Mesodermal cell (in vitro differentiated cells): ENCODE results near the gene GNAO1.

Experiments used
- H3K27ac ChIP-seq: 2 replicates; pipeline ENCODE4 v1.7.0; 2013; ENCODE audit warnings: mild to moderate bottlenecking, low read depth, low read length, moderate library complexity; ENCODE audit not compliant: severe bottlenecking
- H3K36me3 ChIP-seq: 2 replicates; pipeline ENCODE4 v1.7.1; 2013; ENCODE audit warnings: mild to moderate bottlenecking, low read length, moderate library complexity; ENCODE audit not compliant: control insufficient read depth, insufficient read depth
- H3K4me1 ChIP-seq: one replicate; pipeline ENCODE4 v1.7.1; 2013; ENCODE audit warnings: mild to moderate bottlenecking, low read length; ENCODE audit not compliant: insufficient read depth, control insufficient read depth, poor library complexity, severe bottlenecking
- H3K4me3 ChIP-seq: 2 replicates; pipeline ENCODE4 v1.7.0; 2013; ENCODE audit warnings: low read length, control low read depth, mild to moderate bottlenecking; ENCODE audit not compliant: insufficient read depth, poor library complexity, severe bottlenecking; ENCODE audit errors: extremely low read depth
- H3K9me3 ChIP-seq: 2 replicates; pipeline ENCODE4 v1.7.1; 2013; ENCODE audit warnings: mild to moderate bottlenecking, low read length, moderate library complexity; ENCODE audit not compliant: control insufficient read depth
- WGBS, 2 experiments: methylation state at CpG; one replicate each; pipeline ENCODE4 v1.1.5; 2013; ENCODE audit warnings: missing lambda C conversion rate in 2 of 2; ENCODE audit not compliant: insufficient coverage in 2 of 2; 5-methylcytosine and 5-hydroxymethylcytosine counted together

GNAO1 gene

GRCh38 chr16:56331915-56332314 lies 140.6 kb downstream of the GNAO1 start:
- no peaks in the 10 kb centered on the region for H3K9me3 ChIP-seq
- H3K4me1 ChIP-seq = no peaks in the 10 kb centered on the region
- no peaks in the 10 kb centered on the region for H3K36me3 ChIP-seq
- no peak overlapping the region for H3K4me3 ChIP-seq
- 84 to 87% methylated on average over 7 to 8 of the region's 8 CpGs for WGBS, 2 experiments
- no peak overlapping the region for H3K27ac ChIP-seq

GRCh38 chr16:56332464-56333079 lies 141.3 kb downstream of the GNAO1 start:
- Histone ChIP-seq H3K36me3 (no peaks in the 10 kb centered on the region), H3K4me1 (no peaks in the 10 kb centered on the region), H3K9me3 (no peaks in the 10 kb centered on the region), H3K27ac (no peak overlapping the region), H3K4me3 (no peak overlapping the region)
- WGBS, 2 experiments = 53 to 66% methylated on average over 5 to 10 of the region's 16 CpGs

- no peaks in the 10 kb centered on the region for H3K9me3 ChIP-seq
- no peak overlapping the region for H3K4me3 ChIP-seq
- H3K4me1 ChIP-seq = no peaks in the 10 kb centered on the region
- WGBS, 2 experiments = 89 to 92% methylated on average over 9 of the region's 9 CpGs
- no peaks in the 10 kb centered on the region for H3K36me3 ChIP-seq
- H3K27ac ChIP-seq = no peak overlapping the region
These were observed 143.5 kb downstream of the GNAO1 start for GRCh38 chr16:56334761-56335160.

GRCh38 chr16:56336071-56336688 lies 144.9 kb downstream of the GNAO1 start:
- WGBS, 2 experiments = 94 to 95% methylated on average over 5 to 8 of the region's 8 CpGs

GRCh38 chr16:56336711-56337110 lies 145.4 kb downstream of the GNAO1 start:
- H3K9me3 ChIP-seq = no peaks in the 10 kb centered on the region
- H3K27ac ChIP-seq = no peak overlapping the region
- H3K4me3 ChIP-seq = no peak overlapping the region
- WGBS, 2 experiments = 94% methylated on average over 20 to 21 of the region's 21 CpGs
- H3K36me3 ChIP-seq = no peaks in the 10 kb centered on the region
- H3K4me1 ChIP-seq = no peaks in the 10 kb centered on the region

More at GRCh38 chr16:56336071-56336688, 144.9 kb downstream of the GNAO1 start:
- Histone ChIP-seq H3K36me3 (no peaks in the 10 kb centered on the region), H3K4me1 (no peaks in the 10 kb centered on the region), H3K4me3 (no peak overlapping the region), H3K27ac (no peak overlapping the region), H3K9me3 (no peaks in the 10 kb centered on the region)

GRCh38 chr16:56337131-56337857 lies 146.0 kb downstream of the GNAO1 start:
- WGBS, 2 experiments = 90 to 91% methylated on average over 9 to 10 of the region's 11 CpGs
- no peak overlapping the region for H3K27ac ChIP-seq
- H3K4me3 ChIP-seq = no peak overlapping the region
- H3K36me3 ChIP-seq = no peaks in the 10 kb centered on the region
- H3K9me3 ChIP-seq = no peaks in the 10 kb centered on the region
- H3K4me1 ChIP-seq = no peaks in the 10 kb centered on the region

GRCh38 chr16:56337858-56338325 lies 146.6 kb downstream of the GNAO1 start:
- 95 to 100% methylated on average over 2 to 4 of the region's 11 CpGs for WGBS, 2 experiments
- Histone ChIP-seq H3K4me1 (no peaks in the 10 kb centered on the region), H3K27ac (no peak overlapping the region), H3K4me3 (no peak overlapping the region), H3K9me3 (no peaks in the 10 kb centered on the region), H3K36me3 (no peaks in the 10 kb centered on the region)

- no peaks in the 10 kb centered on the region for H3K4me1 ChIP-seq
- no peak overlapping the region for H3K4me3 ChIP-seq
- no peaks in the 10 kb centered on the region for H3K36me3 ChIP-seq
- 95 to 96% methylated on average over 14 to 15 of the region's 17 CpGs for WGBS, 2 experiments
- H3K27ac ChIP-seq = no peak overlapping the region
- no peaks in the 10 kb centered on the region for H3K9me3 ChIP-seq
These were observed 147.5 kb downstream of the GNAO1 start for GRCh38 chr16:56338566-56339318.

- H3K4me3 ChIP-seq = no peak overlapping the region
- H3K27ac ChIP-seq = no peak overlapping the region
- 92 to 94% methylated on average over 17 of the region's 17 CpGs for WGBS, 2 experiments
- H3K4me1 ChIP-seq = no peaks in the 10 kb centered on the region
- H3K36me3 ChIP-seq = no peaks in the 10 kb centered on the region
- no peaks in the 10 kb centered on the region for H3K9me3 ChIP-seq
These were observed 148.3 kb downstream of the GNAO1 start for GRCh38 chr16:56339431-56340195.

- Histone ChIP-seq H3K36me3 (no peaks in the 10 kb centered on the region), H3K4me1 (no peaks in the 10 kb centered on the region), H3K4me3 (no peak overlapping the region), H3K9me3 (no peaks in the 10 kb centered on the region), H3K27ac (no peak overlapping the region)
- WGBS, 2 experiments = 92 to 93% methylated on average over 19 to 23 of the region's 23 CpGs
These were observed 149.1 kb downstream of the GNAO1 start for GRCh38 chr16:56340416-56340815.
